ENCODE data around the gene PCDHA4.
"Not testable (repeated sequence)": the region's sequence is repeated elsewhere in the genome, so short reads cannot be mapped to it uniquely, and the experiment has no call there.

DNA sequence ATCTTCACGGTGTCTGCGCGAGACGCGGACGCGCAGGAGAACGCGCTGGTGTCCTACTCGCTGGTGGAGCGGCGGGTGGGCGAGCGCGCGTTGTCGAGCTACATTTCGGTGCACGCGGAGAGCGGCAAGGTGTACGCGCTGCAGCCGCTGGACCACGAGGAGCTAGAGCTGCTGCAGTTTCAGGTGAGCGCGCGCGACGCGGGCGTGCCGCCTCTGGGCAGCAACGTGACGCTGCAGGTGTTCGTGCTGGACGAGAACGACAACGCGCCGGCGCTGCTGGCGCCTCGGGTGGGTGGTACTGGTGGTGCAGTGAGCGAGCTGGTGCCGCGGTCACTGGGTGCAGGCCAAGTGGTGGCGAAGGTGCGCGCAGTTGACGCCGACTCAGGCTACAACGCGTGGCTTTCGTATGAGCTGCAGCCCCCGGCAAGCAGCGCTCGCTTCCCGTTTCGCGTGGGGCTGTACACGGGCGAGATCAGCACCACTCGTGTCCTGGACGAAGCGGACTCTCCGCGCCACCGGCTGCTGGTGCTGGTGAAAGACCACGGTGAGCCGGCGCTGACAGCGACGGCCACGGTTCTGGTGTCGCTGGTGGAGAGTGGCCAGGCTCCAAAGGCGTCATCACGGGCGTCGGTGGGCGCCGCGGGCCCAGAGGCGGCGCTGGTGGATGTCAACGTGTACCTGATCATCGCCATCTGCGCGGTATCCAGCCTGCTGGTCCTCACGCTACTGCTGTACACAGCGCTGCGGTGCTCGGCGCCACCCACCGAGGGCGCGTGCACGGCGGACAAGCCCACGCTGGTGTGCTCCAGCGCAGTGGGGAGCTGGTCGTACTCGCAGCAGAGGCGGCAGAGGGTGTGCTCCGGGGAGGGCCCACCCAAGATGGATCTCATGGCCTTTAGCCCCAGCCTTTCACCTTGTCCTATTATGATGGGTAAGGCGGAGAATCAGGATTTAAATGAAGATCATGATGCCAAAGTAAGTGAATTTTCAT is 22.9 kb downstream of the PCDHA4 start:
- TF ChIP-seq EP300 (IDR thresholded peaks at IDR 0.05), result not testable (repeated sequence)
- TF ChIP-seq, protein P1, sequence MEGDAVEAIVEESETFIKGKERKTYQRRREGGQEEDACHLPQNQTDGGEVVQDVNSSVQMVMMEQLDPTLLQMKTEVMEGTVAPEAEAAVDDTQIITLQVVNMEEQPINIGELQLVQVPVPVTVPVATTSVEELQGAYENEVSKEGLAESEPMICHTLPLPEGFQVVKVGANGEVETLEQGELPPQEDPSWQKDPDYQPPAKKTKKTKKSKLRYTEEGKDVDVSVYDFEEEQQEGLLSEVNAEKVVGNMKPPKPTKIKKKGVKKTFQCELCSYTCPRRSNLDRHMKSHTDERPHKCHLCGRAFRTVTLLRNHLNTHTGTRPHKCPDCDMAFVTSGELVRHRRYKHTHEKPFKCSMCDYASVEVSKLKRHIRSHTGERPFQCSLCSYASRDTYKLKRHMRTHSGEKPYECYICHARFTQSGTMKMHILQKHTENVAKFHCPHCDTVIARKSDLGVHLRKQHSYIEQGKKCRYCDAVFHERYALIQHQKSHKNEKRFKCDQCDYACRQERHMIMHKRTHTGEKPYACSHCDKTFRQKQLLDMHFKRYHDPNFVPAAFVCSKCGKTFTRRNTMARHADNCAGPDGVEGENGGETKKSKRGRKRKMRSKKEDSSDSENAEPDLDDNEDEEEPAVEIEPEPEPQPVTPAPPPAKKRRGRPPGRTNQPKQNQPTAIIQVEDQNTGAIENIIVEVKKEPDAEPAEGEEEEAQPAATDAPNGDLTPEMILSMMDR (IDR thresholded peaks at IDR 0.05), result not testable (repeated sequence)
